Neural progenitor cell (in vitro differentiated cells): ENCODE results near the gene GOLGA6L10. TPM values are rescaled to one million over a fixed set of nuclear protein-coding genes. Genes with fewer than 3 reads are reported as not detected.
"Not testable (repeated sequence)": the region's sequence is repeated elsewhere in the genome, so short reads cannot be mapped to it uniquely, and the experiment has no call there.

Experiments used
- DNase-seq: peaks from one replicate; pipeline ENCODE4 v3.0.0-alpha.2; 2016; ENCODE audit warnings: low spot score
- H2AFZ ChIP-seq: fragments of 200-600 bp; sonication (generic); replicated peaks from 2 replicates; pipeline ENCODE4 v1.6.1; 2016; ENCODE audit warnings: antibody characterized with exemption
- H3F3A ChIP-seq: fragments of 200-600 bp; sonication (generic); 2 replicates; pipeline ENCODE4 v1.6.1; 2016; ENCODE audit warnings: antibody characterized with exemption, low read depth
- H3K27ac ChIP-seq: fragments of 200-600 bp; sonication (generic); 2 replicates; pipeline ENCODE4 v1.5.1; 2016; ENCODE audit warnings: mild to moderate bottlenecking
- H3K27me3 ChIP-seq: fragments of 200-600 bp; sonication (generic); 2 replicates; pipeline ENCODE4 v1.6.1; 2016; ENCODE audit warnings: mild to moderate bottlenecking, moderate library complexity
- H3K36me3 ChIP-seq: fragments of 200-600 bp; sonication (generic); 2 replicates; pipeline ENCODE4 v1.5.1; 2016
- H3K4me1 ChIP-seq: fragments of 200-600 bp; sonication (generic); 2 replicates; pipeline ENCODE4 v1.6.1; 2016; ENCODE audit warnings: mixed run types
- H3K4me2 ChIP-seq: fragments of 200-600 bp; sonication (generic); 2 replicates; pipeline ENCODE4 v1.6.1; 2016
- H3K4me3 ChIP-seq: fragments of 200-600 bp; sonication (generic); 2 replicates; pipeline ENCODE4 v1.5.1; 2016
- H3K79me2 ChIP-seq: fragments of 200-600 bp; sonication (generic); 2 replicates; pipeline ENCODE4 v1.6.1; 2016; ENCODE audit warnings: low read depth
- H3K9ac ChIP-seq: fragments of 200-600 bp; sonication (generic); 2 replicates; pipeline ENCODE4 v1.6.1; 2016
- H3K9me3 ChIP-seq: fragments of 200-600 bp; sonication (generic); 2 replicates; pipeline ENCODE4 v1.5.1; 2016; ENCODE audit warnings: low read depth
- H4K20me1 ChIP-seq: fragments of 200-600 bp; sonication (generic); 2 replicates; pipeline ENCODE4 v1.6.1; 2016; ENCODE audit warnings: low read depth
- H3K27ac Mint-ChIP-seq: 3 replicates; pipeline ENCODE4 v1.8.0; 2021; ENCODE audit warnings: mixed read lengths
- H3K27me3 Mint-ChIP-seq: 2 replicates; pipeline ENCODE4 v1.8.0; 2022; ENCODE audit warnings: low read depth, mild to moderate bottlenecking, inconsistent platforms, moderate library complexity, mixed read lengths; ENCODE audit not compliant: insufficient read depth
- H3K36me3 Mint-ChIP-seq: 3 replicates; pipeline ENCODE4 v1.8.0; 2021; ENCODE audit warnings: mixed read lengths
- H3K4me1 Mint-ChIP-seq: 3 replicates; pipeline ENCODE4 v1.8.0; 2021; ENCODE audit warnings: mixed read lengths
- H3K4me3 Mint-ChIP-seq: 3 replicates; pipeline ENCODE4 v1.8.0; 2021; ENCODE audit warnings: mild to moderate bottlenecking, moderate library complexity, mixed read lengths
- H3K9me3 Mint-ChIP-seq: 3 replicates; pipeline ENCODE4 v1.8.0; 2020; ENCODE audit warnings: mixed read lengths
- total RNA-seq: library from RNA; depleted of rRNA; stranded (reverse); fragments of >200 nt; gene quantifications from 2 replicates; pipeline ENCODE4 v1.2.3, GENCODE V29; 2015; ENCODE audit warnings: low replicate concordance

The GOLGA6L10 gene
- total RNA-seq, 1 donor from 2014 or later: 1.3 TPM

DNA sequence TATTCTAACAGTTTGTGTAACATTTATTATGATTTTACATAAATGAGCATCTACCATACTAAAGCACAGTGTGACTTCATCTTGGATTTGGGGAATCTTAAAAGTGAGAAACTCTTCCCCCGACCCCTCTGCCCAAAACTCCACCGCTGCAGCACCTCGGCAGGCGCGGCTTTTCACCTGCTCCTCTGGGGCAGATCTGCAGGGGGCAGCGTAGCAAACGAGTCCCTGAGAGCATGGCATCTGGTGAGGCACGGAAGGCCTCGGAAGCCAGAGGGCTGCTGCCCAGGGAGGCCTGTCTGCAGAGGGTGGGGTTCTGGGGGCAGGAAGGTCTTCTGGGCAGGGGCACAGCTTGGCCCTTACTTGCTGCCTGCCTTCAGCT, 14.7 kb downstream of the GOLGA6L10 start:
- H2AFZ ChIP-seq, DNase-seq, H3K36me3 Mint-ChIP-seq, H3K9me3 ChIP-seq, H3K4me2 ChIP-seq, H3K27ac ChIP-seq, H3K4me3 ChIP-seq, H3K4me1 ChIP-seq, H3F3A ChIP-seq, H3K9me3 Mint-ChIP-seq, H3K79me2 ChIP-seq, H4K20me1 ChIP-seq, H3K27me3 ChIP-seq, H3K4me3 Mint-ChIP-seq, H3K36me3 ChIP-seq, H3K27me3 Mint-ChIP-seq, H3K27ac Mint-ChIP-seq, H3K4me1 Mint-ChIP-seq, H3K9ac ChIP-seq: not testable (repeated sequence)

DNA sequence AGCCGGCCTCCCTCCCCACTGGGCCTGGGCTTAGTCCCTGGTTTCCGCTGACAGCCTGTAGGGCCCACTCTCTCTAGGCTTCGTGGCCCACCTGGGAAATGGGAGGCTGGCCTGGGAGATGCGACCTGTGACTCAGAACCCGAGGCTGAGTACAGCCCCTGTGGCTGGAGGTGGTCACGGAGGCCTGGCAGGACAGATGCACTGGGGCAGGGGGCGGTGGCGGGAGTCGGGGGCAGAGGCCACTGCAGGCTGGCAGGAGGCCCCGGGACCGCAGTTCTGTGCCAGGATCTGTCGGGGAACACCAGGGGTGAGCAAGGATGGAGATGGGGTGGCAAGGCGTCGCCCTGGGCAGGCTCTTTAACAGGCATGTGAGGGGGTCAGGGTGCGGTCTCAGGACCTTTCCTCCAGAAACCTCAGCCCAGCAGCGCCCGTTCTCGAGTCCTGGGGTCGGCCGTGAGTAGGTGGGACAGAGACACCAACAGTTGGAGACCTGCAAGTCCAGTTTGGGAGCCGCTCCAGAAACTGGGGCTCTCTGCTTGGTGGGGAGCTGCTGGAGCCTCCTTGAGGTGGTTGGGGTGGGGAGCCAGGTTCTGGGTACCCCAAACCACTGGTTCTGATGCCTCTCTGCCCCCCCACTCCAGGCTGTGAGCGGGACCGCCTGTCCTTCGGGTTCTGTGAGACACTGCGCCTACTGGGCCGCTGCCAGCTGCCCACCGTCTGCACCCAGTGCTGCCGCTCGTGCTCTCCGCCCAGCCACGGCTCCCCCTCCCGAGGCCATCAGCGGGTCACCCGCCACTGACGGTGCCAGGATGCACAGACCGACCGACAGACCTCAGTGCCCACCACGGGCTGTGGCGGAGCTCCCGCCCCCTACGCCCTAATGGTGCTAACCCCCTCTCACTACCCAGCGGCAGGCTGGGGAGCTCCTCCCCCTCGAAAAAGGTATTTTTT, 15.4 kb downstream of the GOLGA6L10 start:
- DNase-seq, H4K20me1 ChIP-seq, H3F3A ChIP-seq, H3K4me1 Mint-ChIP-seq, H3K27me3 ChIP-seq, H3K79me2 ChIP-seq, H3K27me3 Mint-ChIP-seq, H3K9ac ChIP-seq, H3K4me3 ChIP-seq, H3K27ac Mint-ChIP-seq, H3K9me3 ChIP-seq, H3K27ac ChIP-seq, H3K36me3 ChIP-seq, H3K4me3 Mint-ChIP-seq, H3K4me1 ChIP-seq, H3K4me2 ChIP-seq, H2AFZ ChIP-seq, H3K36me3 Mint-ChIP-seq, H3K9me3 Mint-ChIP-seq: not testable (repeated sequence)

DNA sequence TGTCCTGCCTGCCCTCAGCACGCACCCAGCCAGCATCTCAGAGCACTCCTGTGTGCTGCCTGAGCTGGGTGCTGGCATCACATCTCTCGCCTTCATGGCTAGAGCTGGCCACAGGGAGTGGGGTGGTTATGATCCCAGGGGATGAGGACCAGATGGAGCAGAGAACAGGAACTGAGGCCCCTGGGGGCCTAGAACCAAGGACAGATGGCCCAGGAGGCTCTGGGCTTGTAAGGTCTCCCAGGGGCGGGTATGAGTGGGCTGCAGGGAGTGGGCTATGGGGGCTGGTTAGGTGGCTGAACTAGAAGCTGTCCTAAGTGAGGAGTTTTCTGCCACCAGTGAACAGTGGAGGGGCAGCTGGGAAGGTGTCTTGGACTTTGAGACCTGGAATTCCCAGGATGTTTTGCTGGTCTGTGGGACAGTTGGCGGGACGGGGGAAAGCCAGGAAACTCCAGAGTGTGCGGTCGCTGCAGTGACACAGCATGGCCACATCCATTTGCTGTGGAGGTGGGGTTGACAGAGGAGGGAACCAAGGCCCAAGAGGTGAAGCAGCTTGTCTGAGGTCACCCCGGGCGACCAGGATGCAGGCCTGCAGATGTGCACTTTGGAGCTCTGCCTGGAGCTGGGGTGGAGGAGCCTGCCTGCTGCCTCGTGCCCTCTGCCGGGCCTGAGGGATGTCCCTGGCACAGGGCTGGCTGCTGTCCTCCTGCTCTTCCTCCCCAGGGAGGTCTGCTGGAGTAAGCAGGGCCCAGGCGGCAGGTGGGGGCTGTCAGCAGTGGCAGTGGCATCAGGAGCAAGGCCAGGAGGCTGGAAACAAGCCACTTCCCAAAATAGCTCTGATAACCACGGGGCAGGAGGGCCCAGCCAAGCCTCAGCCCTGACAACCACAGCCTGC, 16.3 kb downstream of the GOLGA6L10 start:
- not testable (repeated sequence) for H3K27ac Mint-ChIP-seq, H3K9me3 ChIP-seq, H3K36me3 ChIP-seq, H4K20me1 ChIP-seq, H3K9me3 Mint-ChIP-seq, H3K4me3 Mint-ChIP-seq, H3K36me3 Mint-ChIP-seq, DNase-seq, H2AFZ ChIP-seq, H3K4me3 ChIP-seq, H3K27ac ChIP-seq, H3K4me1 ChIP-seq, H3K4me2 ChIP-seq, H3K27me3 Mint-ChIP-seq, H3K27me3 ChIP-seq, H3F3A ChIP-seq, H3K4me1 Mint-ChIP-seq, H3K79me2 ChIP-seq, H3K9ac ChIP-seq

DNA sequence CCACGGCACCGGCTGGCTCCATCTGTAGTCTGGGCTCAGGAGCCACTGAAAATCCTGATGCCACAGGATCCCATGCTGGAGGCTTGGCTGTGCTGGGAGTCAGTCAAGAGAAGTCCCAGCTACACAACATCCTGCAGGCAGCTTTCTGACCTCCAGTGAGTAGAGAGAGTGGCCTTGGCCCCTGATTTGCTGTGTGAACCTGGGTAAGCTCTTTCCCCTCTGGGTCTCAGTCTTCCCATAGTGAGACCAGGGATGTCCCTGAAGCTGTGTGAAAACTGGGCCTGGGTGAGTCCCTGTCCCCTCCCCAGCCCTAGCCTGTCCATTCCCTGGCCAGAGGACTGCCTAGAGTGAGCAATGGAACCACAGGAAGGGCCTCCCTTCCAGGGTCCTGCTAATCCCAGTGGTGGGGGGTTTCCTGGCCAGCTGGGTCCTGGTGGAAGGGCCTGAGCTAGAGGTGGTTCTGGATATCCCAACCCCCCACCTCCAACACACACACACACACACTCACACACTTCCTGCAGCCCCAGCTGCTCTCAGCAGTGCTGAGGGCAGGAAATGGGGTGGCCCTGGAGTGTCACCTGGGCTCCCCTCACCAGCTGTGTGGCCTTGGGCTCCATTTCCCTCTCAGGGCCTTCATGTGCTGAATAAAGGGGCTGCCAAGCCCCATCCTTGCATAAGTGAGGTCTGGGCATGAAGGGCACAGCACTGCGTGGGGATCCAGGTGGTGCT, 17.5 kb downstream of the GOLGA6L10 start:
- not testable (repeated sequence) for H3K4me3 Mint-ChIP-seq, H3K27ac ChIP-seq, H3K9me3 ChIP-seq, H3K79me2 ChIP-seq, H3K4me3 ChIP-seq, H3K9me3 Mint-ChIP-seq, H3F3A ChIP-seq, H3K9ac ChIP-seq, H3K27me3 Mint-ChIP-seq, DNase-seq, H3K36me3 Mint-ChIP-seq, H2AFZ ChIP-seq, H3K27me3 ChIP-seq, H4K20me1 ChIP-seq, H3K27ac Mint-ChIP-seq, H3K36me3 ChIP-seq, H3K4me1 Mint-ChIP-seq, H3K4me2 ChIP-seq, H3K4me1 ChIP-seq

DNA sequence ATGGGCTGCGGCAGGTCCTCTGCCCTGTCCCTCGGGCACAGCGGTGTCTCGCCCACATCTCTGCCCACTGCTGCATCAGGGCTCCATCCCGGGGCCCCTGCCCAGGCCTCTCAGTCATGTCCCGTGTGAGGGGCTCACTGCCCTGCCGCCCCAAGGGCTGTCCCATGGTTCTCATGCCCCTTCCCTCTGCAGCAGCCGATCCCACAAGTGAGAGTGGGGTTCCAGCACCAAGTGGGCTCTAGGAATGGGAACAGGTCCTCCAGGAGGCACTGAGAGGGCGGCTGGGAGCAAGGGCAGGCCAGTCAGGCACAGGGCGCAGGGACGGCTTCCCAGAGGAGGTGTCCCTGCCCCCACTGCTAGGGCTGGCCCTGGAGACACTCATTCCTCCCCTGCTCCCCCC, 18.4 kb downstream of the GOLGA6L10 start:
- H3K4me1 Mint-ChIP-seq: not testable (repeated sequence)

DNA sequence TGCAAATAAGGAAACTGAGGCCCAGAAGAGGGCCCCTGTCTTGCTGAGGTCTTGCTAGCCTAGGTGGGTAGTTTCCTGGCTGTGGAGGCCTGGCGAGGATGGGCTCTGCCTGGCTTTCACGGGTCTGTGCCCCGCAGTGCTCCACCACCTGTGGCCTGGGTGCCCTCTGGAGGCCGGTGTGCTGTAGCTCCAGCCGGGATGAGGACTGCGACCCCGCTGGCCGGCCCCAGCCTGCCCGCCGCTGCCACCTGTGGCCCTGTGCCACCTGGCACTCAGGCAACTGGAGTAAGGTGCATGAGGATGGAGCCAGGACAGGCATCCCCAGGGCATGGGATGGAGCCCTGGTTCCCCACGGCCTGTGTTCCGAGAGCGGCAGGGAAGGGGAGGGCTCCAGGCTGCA, 20.2 kb downstream of the GOLGA6L10 start:
- H3K4me1 Mint-ChIP-seq, H3K27me3 Mint-ChIP-seq, H3K9me3 Mint-ChIP-seq, H3K4me3 Mint-ChIP-seq, H3K27me3 ChIP-seq, H3K27ac ChIP-seq, H3K9me3 ChIP-seq, H3K4me3 ChIP-seq, H3K36me3 Mint-ChIP-seq, H3F3A ChIP-seq, H2AFZ ChIP-seq, H3K36me3 ChIP-seq, H3K27ac Mint-ChIP-seq, H3K4me1 ChIP-seq, H4K20me1 ChIP-seq, H3K9ac ChIP-seq, DNase-seq, H3K4me2 ChIP-seq, H3K79me2 ChIP-seq: not testable (repeated sequence)

More for the DNA sequence above, 18.4 kb downstream of the GOLGA6L10 start:
- H3K27ac Mint-ChIP-seq, H3K36me3 Mint-ChIP-seq, H3K27me3 Mint-ChIP-seq, H3K27ac ChIP-seq, H2AFZ ChIP-seq, H3K9ac ChIP-seq, H4K20me1 ChIP-seq, DNase-seq, H3K36me3 ChIP-seq, H3K4me1 ChIP-seq, H3K9me3 Mint-ChIP-seq, H3K27me3 ChIP-seq, H3F3A ChIP-seq, H3K4me2 ChIP-seq, H3K79me2 ChIP-seq, H3K9me3 ChIP-seq, H3K4me3 ChIP-seq, H3K4me3 Mint-ChIP-seq: not testable (repeated sequence)

DNA sequence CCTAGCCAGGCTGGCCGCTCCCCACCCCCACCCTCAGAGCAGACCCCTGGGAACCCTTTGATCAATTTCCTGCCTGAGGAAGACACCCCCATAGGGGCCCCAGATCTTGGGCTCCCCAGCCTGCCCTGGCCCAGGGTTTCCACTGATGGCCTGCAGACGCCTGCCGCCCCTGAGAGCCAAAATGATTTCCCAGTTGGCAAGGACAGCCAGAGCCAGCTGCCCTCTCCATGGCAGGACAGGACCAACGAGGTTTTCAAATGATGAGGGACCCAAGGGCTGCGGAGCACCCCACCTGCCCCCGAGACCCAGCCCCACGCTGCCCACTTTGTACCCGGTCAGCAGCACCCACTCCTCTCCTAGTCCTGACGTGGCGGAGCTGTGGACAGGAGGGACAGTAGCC, 21.9 kb downstream of the GOLGA6L10 start:
- H3K79me2 ChIP-seq, H3K9ac ChIP-seq, H2AFZ ChIP-seq, H3K9me3 ChIP-seq, H3K27me3 Mint-ChIP-seq, H3K4me2 ChIP-seq, H3K36me3 ChIP-seq, H3K4me1 Mint-ChIP-seq, H3K4me3 ChIP-seq, H3K27me3 ChIP-seq, H3K4me3 Mint-ChIP-seq, H3K4me1 ChIP-seq, DNase-seq, H3K9me3 Mint-ChIP-seq, H3K36me3 Mint-ChIP-seq, H3K27ac Mint-ChIP-seq, H4K20me1 ChIP-seq, H3F3A ChIP-seq, H3K27ac ChIP-seq: not testable (repeated sequence)
